Dedifferentiated amniotic fluid mesenchymal stem cell (primary cell): Measurements from ENCODE around the gene TCOF1.

Experiments used
- DNase-seq: peaks from one replicate; pipeline ENCODE4 v3.0.0-alpha.2; 2016; ENCODE audit errors: extremely low spot score

TCOF1 gene

GRCh38 chr5:150428106-150428876 is 70.8 kb downstream of the TCOF1 start:
- DNase-seq = no peak

- DNase-seq = no peak
These were observed 71.5 kb downstream of the TCOF1 start for GRCh38 chr5:150428978-150429377.

GRCh38 chr5:150429410-150429873 is 71.9 kb downstream of the TCOF1 start:
- no peak for DNase-seq

- DNase-seq = no peak
These were observed 73.6 kb downstream of the TCOF1 start for GRCh38 chr5:150431048-150431447.

- DNase-seq = no peak
These were observed 74.1 kb downstream of the TCOF1 start for GRCh38 chr5:150431574-150431973.

DNA sequence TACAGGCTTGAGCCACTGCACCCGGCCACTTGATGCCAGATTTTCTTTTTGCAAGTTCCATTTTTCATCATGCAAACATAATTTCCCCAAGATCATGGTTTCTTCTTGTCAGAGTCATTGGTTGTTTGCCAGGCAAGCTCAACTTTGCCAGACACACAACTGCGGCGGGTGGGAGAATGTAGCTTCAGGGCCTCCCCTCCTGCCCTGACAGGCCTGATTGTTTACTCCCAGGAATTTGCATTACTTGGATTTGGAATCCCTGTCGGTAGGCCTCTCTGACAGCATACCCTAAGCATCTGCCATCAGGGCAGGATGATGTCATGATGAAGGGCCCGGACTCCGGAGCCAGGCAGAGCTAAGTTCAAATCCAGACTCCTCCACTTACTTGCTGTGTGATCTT is 77.0 kb downstream of the TCOF1 start:
- DNase-seq = peak; percentile 81

- DNase-seq = peak; percentile 82
These were observed 78.7 kb downstream of the TCOF1 start for GRCh38 chr5:150436141-150436680.

DNA sequence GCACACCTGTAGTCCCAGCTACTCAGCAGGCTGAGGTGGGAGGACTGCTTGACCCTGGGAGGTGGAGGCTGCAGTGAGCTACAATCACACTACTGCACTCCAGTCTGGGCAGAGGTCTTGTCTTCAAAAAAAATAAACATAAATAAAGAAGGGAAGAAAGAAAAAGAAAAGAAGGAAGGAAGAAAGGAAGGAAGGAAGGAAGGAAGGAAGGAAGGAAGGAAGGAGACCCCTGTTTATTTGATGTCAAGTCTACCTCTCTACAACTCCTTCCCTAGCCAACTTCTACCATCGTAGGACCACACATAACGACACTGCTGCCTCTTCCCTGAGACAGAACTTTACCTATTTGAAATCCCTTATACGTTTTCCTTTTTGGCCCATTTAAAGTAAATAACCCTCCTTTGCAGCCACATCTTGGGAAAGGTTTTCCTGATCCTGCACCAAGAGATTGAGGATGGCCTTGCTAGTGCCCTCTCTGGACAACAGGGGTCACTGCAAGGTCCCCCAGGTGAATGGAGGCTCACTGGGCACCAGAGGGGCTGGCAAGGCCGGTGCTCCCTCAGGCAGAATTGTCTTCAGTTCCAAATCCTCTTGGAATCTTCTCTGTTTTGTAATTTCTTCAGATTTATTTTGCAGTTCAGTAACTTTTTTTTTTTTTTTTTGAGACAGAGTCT is 81.5 kb downstream of the TCOF1 start:
- DNase-seq = no peak

DNA sequence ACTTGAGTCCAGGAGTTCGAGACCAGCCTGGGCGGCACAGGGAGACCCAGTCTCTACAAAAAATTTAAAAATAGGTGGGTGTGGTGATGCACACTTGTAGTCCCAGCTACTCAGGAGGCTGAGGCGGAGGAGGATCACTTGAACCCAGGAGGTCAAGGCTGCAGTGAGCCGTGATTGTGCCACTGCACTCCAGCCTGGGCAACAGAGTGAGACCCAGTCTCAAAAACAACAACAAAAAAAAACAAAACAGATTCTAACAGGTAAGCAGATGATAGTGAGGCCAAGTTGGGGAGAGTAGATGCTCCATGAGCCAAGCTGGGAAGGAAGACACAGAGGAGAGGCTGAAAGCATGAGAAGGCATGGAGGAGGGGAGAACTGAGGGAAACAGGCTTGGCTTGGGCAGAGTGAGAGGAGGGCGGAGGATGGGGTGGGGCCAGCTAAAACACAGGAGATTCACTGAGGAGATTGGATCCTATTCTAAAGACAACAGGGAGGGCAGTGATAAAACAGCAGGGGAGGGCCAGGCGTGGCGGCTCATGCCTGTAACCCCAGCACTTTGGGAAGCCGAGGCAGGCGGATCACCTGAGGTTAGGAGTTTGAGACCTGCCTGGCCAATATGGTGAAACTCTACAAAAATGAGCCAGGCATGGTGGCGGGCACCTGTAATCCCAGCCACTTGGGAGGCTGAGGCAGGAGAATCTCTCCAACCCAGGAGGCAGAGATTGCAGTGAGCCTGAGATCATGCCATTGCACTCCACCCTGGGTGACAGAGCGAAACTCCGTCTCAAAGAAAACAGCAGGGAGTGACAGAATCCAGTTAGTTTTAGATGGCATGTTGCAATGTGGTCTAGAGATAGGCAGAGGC is 83.7 kb downstream of the TCOF1 start:
- DNase-seq = no peak

- no peak for DNase-seq
These were observed 84.6 kb downstream of the TCOF1 start for GRCh38 chr5:150441813-150442698.

DNA sequence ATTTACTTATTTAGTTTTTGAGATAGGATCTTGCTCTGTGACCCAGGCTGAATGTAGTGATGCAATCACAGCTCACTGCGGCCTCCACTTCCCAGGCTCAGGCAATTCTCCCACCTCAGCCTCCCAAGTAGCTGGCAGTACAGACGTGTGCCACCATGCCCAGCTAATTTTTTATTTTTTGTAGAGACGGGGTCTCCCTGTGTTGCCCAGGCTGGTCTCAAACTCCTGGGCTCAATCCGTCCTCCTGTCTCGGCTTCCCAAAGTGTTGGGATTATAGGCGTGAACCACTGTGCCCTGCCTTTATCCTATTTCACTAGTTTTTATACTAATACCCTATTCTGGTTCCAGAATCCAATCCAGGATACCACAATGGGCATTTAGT is 85.2 kb downstream of the TCOF1 start:
- DNase-seq = no peak

DNA sequence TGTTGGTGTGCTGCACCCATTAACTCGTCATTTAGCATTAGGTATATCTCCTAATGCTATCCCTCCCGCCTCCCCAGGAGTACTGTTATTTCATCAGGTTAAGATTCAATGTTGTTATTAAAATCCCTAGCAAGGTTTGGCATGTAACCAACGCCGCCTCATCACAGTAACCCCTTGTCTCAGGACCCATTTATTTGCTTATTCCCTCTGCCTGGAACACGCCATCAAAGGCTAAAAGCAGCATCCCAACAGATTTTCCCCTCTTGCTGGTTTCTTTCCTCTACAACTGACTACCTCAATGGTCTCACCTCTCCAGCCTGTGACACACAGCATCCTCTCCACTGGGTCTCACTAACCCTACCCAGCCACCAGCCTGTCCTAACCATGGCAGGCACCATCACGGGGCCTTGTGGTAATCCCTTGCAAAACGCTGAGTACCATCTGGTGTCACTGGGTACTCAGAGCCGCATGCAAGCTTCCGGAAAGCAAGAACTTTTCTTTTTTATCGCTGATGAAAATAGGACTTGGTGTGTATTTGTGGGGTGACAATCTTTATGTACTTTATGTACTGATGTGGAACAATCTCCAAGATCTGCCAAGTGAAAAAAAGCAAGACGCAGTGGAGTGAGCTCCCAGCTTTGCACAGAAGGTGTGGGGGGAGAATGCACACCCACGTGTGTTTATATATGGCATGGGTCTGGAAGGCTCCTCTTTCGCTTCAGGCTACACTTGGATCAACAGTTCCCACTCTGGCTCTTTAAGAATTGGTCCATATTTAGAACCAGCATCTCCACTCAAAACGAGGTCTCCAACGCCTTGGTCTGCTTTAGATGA is 86.0 kb downstream of the TCOF1 start:
- DNase-seq = no peak

DNA sequence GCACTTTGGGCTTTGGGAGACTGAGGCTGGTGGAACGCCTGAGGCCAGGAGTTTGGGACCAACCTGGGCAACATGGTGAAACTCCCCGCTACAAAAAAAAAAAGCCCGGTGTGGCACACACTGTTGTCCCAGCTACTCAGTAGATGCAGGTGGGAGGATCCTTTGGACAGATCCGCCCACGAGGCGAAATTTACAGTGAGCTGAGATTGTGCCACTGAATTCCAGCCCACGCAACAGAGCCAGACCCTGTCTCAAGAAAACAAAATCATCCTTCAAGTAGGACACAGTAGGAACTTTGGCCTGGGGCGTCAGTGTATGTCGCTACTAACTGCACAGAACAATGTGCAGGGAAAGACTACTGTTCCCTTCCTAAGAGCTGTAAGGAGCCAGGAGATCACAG is 87.3 kb downstream of the TCOF1 start:
- DNase-seq = no peak

- no peak for DNase-seq
These were observed 88.6 kb downstream of the TCOF1 start for GRCh38 chr5:150446088-150446487.

- DNase-seq = no peak
These were observed 89.1 kb downstream of the TCOF1 start for GRCh38 chr5:150446583-150446982.

DNA sequence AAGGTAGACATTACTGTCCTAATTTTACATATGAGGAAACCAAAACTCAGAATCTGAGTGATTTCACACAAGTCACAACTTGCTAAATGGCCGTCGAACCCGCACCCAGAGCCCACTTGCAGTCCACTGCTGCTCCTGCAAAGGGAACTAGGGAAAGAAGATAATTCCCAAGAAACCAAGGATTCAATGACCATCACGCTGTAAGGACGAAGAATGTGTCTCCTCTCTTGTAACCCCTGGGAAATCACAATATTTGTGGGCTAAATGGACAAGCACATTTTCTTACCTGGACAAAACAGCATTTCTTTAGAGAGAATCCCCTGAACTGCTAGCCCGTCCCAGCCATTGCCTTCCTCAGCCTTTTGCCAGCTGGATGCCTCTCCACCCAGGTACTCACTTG is 89.7 kb downstream of the TCOF1 start:
- DNase-seq = no peak

DNA sequence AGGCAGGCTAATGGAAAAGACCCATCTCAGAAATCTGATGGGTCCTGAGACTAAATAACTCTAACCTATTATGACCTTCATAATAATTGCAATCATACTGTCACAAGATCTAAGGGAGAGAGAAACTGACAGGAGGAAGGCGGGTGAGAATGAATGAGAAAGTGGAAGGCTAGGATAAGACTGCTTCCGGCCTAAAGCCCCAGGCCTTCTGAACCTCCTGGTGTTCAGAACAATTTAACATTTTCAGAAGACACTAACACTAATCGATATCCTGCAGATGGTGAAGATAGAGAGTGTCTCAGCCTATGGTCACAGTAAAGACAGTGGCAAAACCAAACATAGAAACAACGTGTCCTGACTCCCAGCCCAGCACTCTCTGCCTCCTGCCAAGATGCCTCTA is 90.8 kb downstream of the TCOF1 start:
- no peak for DNase-seq

DNA sequence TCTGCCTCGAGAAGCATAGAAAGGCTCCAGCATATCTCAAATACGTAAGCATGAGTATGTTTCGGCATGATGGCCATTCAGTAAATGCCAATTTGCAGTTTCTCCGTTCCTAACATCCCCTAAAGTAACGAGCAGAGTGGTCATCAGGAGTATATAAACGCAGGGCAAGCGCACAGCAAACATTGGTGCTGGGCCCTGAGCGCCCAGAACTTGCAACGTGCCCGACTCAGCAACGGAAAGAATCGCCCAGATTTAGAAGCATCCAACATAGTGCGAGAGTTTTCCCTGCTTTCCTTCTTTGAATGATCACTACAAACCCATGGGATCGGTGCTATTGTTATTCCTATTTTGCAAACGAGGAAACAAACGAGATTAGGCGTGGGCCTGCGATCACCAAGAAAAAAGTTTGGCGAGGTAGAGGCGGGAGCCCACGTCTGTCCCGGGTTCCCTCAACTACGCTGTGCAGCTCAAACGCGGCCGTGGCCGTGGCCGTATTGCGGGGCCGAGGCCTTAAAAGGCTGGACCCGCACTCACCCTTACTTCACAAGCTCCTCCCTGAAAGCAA is 91.5 kb downstream of the TCOF1 start:
- no peak for DNase-seq
